Femur (tissue), 1 donor: ENCODE measurements around the gene GLRB.
"Not testable (repeated sequence)": the region's sequence is repeated elsewhere in the genome, so short reads cannot be mapped to it uniquely, and the experiment has no call there.

Source experiments
- DNase-seq: peaks from one replicate; pipeline ENCODE4 v3.0.0-alpha.2; 2017

Gene GLRB

GRCh38 chr4:157075811-157076577, at the start of gene GLRB:
Gene GLRB (plus strand): TSS chr4:157076150. CDS start chr4:157078025, 1,875 bp downstream.
- DNase-seq, result peak; percentile 67

DNA sequence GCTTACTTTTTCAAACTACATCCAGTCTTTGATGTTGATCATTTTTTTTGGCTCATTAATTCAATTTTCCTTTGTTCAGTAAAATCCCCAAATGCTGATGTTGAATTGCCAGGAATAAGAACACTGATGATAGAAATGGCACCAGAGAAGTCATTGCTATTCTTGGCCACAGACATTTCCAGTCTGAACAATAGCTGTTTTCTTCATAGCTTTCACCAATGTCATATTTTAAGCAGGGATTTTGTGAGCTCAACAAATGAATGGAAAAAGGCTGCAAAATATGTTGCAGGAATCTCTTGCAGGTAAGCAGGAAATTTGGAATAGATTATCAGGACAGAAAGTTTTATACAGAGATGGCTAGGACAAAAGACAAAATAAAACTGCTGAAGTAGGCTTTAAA, 40.5 kb upstream of the GLRB start:
- no peak for DNase-seq

- no peak for DNase-seq
These were observed 35.5 kb upstream of the GLRB start for GRCh38 chr4:157040405-157040804.

- DNase-seq, result no peak
These were observed 32.8 kb upstream of the GLRB start for GRCh38 chr4:157043131-157043530.

DNA sequence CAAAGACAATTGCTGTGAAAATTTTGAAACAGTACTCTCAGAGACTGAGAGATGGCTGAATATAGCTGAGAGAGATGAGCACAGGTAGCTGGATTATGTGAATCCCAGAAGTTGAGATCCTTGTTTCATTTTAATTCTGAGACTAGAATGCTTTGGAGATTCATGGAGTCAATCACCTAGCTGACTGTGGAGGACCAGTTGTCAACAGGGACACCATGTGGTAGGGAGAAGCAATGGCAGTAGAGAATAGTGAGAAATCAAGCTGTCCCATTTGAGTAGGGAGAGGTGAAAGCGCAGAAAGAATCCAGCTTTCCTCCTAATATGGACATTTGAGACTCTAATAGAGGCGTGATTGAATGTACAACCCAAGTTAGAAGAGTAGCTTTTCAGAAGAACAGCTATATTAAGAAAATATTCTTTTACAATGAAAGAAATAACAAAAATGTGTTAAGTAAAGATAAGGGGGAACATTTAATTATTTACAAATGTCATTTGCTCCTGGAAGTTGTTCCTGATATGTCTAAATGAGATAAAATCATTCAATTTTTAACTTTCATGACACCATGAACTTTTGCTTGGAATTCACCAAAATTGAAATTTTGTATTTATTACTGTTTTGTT, 30.3 kb upstream of the GLRB start:
- DNase-seq, result peak; percentile 39

GRCh38 chr4:157048248-157048647, 27.7 kb upstream of the GLRB start:
- DNase-seq, result peak; percentile 55

GRCh38 chr4:157050561-157050960, 25.4 kb upstream of the GLRB start:
- DNase-seq, result no peak

GRCh38 chr4:157052429-157053040, 23.4 kb upstream of the GLRB start:
- DNase-seq, result no peak

- DNase-seq, result no peak
These were observed 18.7 kb upstream of the GLRB start for GRCh38 chr4:157057218-157057617.

DNA sequence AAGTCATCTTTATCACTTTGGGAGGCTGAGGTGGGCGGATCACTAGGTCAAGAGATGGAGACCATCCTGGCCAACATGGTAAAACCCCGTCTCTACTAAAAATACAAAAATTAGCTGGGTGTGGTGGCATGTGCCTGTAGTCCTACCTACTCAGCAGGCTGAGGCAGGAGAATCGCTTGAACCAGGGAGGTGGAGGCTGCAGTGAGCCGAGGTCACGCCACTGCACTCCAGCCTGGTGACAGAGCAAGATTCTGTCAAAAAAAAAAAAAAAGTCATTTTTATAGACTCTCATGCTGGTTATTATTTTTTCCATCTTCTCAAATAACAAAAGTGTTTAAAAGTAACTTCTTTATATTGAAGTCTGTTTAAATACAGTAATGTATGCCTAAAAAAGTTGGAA, 17.1 kb upstream of the GLRB start:
- not testable (repeated sequence) for DNase-seq

- no peak for DNase-seq
These were observed 3.9 kb upstream of the GLRB start for GRCh38 chr4:157072002-157072401.

DNA sequence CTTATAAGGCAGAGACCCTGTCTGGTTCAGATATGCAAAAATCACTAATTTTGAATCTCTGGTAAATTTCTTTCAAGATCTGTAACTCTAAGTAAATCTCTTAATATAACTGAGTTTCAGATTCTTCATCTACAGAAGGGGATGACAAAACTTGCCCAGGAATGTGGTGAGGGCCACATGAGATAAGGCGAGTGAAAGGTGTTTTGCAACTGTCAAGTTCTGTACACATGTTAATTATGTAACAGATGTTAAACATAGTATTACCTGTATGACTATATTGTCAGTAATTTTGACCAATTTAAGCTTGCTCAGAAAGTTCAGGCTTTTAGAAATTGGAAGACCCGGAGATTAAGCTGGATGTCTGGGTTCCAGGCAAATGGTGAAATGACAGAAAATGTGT, 549 bp upstream of the GLRB start:
- DNase-seq, result no peak

GRCh38 chr4:157076578-157076947, 613 bp downstream of the GLRB start:
- peak; percentile 22 for DNase-seq

- DNase-seq, result no peak
These were observed 3.5 kb downstream of the GLRB start for GRCh38 chr4:157079441-157079840.

- no peak for DNase-seq
These were observed 4.7 kb downstream of the GLRB start for GRCh38 chr4:157080605-157081004.

GRCh38 chr4:157095716-157096115, 19.8 kb downstream of the GLRB start:
- DNase-seq, result no peak

DNA sequence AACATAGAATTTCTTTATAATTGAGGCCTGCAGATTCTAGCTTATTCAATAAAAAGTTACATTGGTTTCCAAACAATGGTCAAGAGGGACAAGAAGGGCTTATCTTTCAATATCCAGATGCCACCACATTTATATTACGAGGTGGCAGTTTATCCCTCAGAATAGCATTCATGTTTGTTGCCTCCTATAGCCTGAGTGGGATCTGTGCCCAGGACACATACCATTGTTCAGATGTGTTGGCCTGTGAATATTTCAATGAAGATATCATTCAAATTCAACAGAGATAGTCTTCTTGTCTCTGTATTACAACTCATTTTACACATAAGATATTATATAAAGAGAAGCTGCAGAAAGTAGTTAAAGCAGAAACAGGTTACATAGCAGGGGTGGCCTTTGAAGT, 20.5 kb downstream of the GLRB start:
- DNase-seq, result no peak

DNA sequence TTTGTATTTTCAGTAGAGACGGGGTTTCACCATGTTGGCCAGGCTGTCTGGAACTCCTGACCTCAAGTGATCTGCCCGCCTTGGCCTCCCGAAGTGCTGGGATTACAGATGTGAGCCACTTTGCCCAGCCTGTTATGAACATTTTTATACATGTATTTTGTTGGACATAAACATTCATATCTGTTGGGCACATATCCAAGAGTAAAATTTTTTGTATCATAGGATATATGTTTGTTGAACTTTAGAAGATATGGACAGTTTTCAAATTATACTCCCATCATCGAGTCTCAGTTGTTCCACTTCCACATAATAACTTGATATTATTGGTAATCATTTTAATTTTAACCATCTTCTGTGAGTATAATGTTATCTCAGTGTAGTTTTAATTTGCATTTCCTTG, 23.6 kb downstream of the GLRB start:
- DNase-seq, result no peak

DNA sequence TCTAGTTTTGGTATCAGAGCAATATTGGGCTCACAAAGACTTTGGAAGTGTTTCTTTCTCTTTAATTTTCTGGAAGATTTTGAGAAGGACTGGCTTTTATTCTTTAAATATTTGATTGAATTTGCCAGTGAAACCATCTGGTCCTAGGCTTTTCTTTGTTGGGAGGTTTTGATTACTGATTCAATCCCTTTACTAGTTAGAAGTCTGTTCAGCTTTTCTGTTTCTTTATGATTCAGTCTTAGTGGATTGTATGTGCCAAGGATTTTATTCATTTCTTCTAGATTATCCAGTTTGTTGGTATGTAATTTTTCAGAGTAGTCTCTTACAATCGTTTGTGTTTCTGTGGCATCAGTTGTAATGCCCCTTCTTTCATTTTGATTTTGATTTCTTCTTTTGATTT, 28.6 kb downstream of the GLRB start:
- no peak for DNase-seq

DNA sequence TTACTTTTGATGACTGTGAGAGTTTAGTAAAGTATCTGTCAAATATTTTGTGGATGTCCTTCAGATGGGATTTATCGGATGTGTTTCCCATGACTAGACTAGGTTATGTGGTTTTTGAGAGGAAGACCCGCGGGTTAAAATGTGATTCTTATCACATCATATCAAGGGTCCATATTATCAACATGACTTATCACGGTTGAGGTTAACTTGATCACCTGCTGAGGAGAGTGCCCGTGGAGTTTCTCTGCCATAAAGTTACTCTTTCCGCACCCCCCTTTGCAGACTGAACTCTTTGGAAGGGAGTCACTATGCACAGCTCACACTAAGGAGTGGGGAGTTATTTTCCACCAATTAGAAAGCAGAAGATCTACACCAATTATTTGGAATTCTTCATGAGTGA, 38.7 kb downstream of the GLRB start:
- DNase-seq, result no peak

GRCh38 chr4:157115613-157116335, 39.8 kb downstream of the GLRB start:
- DNase-seq, result no peak

GRCh38 chr4:157121401-157121800, 45.5 kb downstream of the GLRB start:
- no peak for DNase-seq

DNA sequence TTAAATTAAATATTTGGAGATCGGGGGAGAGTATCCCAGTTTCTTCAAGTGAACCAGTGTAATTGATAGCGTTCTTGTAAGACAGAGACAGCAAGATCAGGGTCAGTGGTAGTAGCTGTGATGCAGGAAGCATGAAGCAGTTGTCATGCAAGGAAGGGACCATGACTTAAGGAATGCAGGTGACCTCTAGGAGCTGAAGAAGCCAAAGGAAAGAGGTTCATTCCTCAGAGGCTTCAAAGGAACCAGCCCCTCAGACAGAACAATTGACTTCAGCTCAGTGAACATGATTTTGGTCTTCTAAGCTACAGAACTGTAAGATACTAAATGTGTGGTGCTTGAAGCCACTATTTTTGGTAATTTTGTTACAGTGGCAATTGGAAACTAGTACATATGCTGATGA, 51.6 kb downstream of the GLRB start:
- DNase-seq, result no peak

DNA sequence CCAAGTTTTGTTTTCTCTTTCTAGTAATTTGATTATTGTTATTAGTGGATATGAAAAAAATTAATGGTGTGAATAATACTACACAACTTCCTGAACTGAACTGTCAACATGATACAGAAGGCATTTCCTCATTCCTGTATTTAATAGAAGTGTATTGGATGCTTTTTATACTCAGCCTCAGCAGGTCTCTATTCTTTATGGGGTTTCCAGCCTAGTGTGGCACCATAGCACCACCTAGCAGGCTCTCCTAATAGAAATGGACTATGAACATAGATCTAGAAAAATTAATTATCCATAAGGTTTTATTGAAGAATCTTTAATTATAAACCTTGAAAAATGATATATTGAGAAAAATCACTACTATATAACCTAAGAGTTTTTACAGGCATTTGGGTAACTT, 52.4 kb downstream of the GLRB start:
- peak; percentile 19 for DNase-seq
